AG20443 (cell line): ENCODE results near the gene ATP6V1G2.
A peak's percentile ranks its signal among the peaks of the same experiment; 100 is the strongest.
"Not testable (repeated sequence)": the region's sequence is repeated elsewhere in the genome, so short reads cannot be mapped to it uniquely, and the experiment has no call there.

Source experiments
- DNase-seq: peaks from one replicate; pipeline ENCODE4 v3.0.0; 2012; ENCODE audit warnings: low spot score, mixed read lengths

The ATP6V1G2 gene

GRCh38 chr6:31575952-31576685 is 29.7 kb upstream of the ATP6V1G2 start:
- DNase-seq = no peak

GRCh38 chr6:31575335-31575901 is 29.0 kb upstream of the ATP6V1G2 start, which contains the start of gene TNF:
TNF (plus strand) TSS chr6:31575565; CDS start chr6:31575742, 177 bp downstream.
- DNase-seq = no peak

- no peak for DNase-seq
These were observed 28.0 kb upstream of the ATP6V1G2 start for GRCh38 chr6:31574106-31575061.

- DNase-seq = no peak
These were observed 27.1 kb upstream of the ATP6V1G2 start for GRCh38 chr6:31573239-31574105.

- DNase-seq = no peak
These were observed 25.9 kb upstream of the ATP6V1G2 start, which contains the start of gene LTA for GRCh38 chr6:31572041-31572911. LTA (plus strand) TSS chr6:31572289; CDS start chr6:31572743, 454 bp downstream.

- no peak for DNase-seq
These were observed 23.6 kb upstream of the ATP6V1G2 start for GRCh38 chr6:31569861-31570536.

- no peak for DNase-seq
These were observed 22.1 kb upstream of the ATP6V1G2 start for GRCh38 chr6:31568537-31568961.

- no peak for DNase-seq
These were observed 21.3 kb upstream of the ATP6V1G2 start for GRCh38 chr6:31567531-31568370.

GRCh38 chr6:31560697-31561058 is 14.3 kb upstream of the ATP6V1G2 start:
- no peak for DNase-seq

- DNase-seq = peak; percentile 56
These were observed 13.7 kb upstream of the ATP6V1G2 start for GRCh38 chr6:31559958-31560696.

GRCh38 chr6:31559606-31559957 is 13.2 kb upstream of the ATP6V1G2 start:
- DNase-seq = no peak

- DNase-seq = peak; percentile 51
These were observed 12.5 kb upstream of the ATP6V1G2 start for GRCh38 chr6:31558631-31559500.

- DNase-seq = no peak
These were observed 11.9 kb upstream of the ATP6V1G2 start for GRCh38 chr6:31558318-31558625.

GRCh38 chr6:31557443-31558317 is 11.3 kb upstream of the ATP6V1G2 start:
- no peak for DNase-seq

- DNase-seq = no peak
These were observed 9.9 kb upstream of the ATP6V1G2 start for GRCh38 chr6:31556307-31556706.

- DNase-seq = not testable (repeated sequence)
These were observed 5.0 kb upstream of the ATP6V1G2 start for GRCh38 chr6:31551371-31551770.

- DNase-seq = no peak
These were observed 2.1 kb upstream of the ATP6V1G2 start for GRCh38 chr6:31548544-31548873.
